Esophagus (tissue), 2 donors: ENCODE data around the gene SPATS2L. TPM values are rescaled to one million over a fixed set of nuclear protein-coding genes. Genes with fewer than 3 reads are reported as not detected.

Experiments used
- H3K27ac ChIP-seq, 2 donors: one replicate each; pipeline ENCODE4 v1.5.1; 2013; ENCODE audit warnings: low read depth in 2 of 2, mild to moderate bottlenecking in 2 of 2, inconsistent platforms in 1 of 2, low read length in 1 of 2, moderate library complexity in 1 of 2
- H3K27me3 ChIP-seq, 2 donors: one replicate each; pipeline ENCODE4 v1.6.1; 2013; ENCODE audit warnings: low read length in 2 of 2, control low read depth in 1 of 2, mild to moderate bottlenecking in 1 of 2; ENCODE audit not compliant: insufficient read depth in 2 of 2, control insufficient read depth in 1 of 2
- H3K36me3 ChIP-seq, 2 donors: one replicate each; pipeline ENCODE4 v1.6.1; 2013; ENCODE audit warnings: low read length in 1 of 2; ENCODE audit not compliant: control insufficient read depth in 2 of 2, insufficient read depth in 2 of 2
- H3K4me1 ChIP-seq, 2 donors: one replicate each; pipeline ENCODE4 v1.6.1; 2013; ENCODE audit warnings: low read length in 1 of 2; ENCODE audit not compliant: control insufficient read depth in 2 of 2, insufficient read depth in 2 of 2
- H3K4me3 ChIP-seq, 2 donors: one replicate each; pipeline ENCODE4 v1.5.1; 2013; ENCODE audit warnings: low read length in 2 of 2, mild to moderate bottlenecking in 2 of 2, low read depth in 1 of 2, moderate library complexity in 1 of 2
- H3K9me3 ChIP-seq, 2 donors: one replicate each; pipeline ENCODE4 v1.6.1; 2013; ENCODE audit warnings: mild to moderate bottlenecking in 2 of 2, low read depth in 1 of 2, low read length in 1 of 2, moderate library complexity in 1 of 2; ENCODE audit not compliant: control insufficient read depth in 2 of 2, insufficient read depth in 1 of 2
- WGBS, 2 donors: extraction: QIAGEN DNeasy Blood & Tissue Kit; methylation state at CpG; one replicate each; pipeline ENCODE4 v1.1.7; 2013; 5-methylcytosine and 5-hydroxymethylcytosine counted together
- polyA plus RNA-seq, 2 donors: library from polyadenylated mRNA; stranded (reverse); fragments of 200-250 nt; gene quantifications; one replicate each; pipeline ENCODE4 v1.2.3, GENCODE V29; 2013
- donor health status: healthy with polysubstance abuse.
- donor health status: Bipolar disorder and iron deficiency.

The SPATS2L gene
- polyA plus RNA-seq, 2 donors: 41.2 to 47.5 TPM

GRCh38 chr2:200353120-200353519 lies 46.6 kb downstream of the SPATS2L start:
- Histone ChIP-seq H3K4me3 (no peak overlapping the region), H3K9me3 (no peaks in the 10 kb centered on the region), H3K27ac (no peak overlapping the region), H3K27me3 (no peaks in the 10 kb centered on the region), H3K4me1 (peaks cover 0 to 5% of the 10 kb centered on the region in 2 donors), H3K36me3 (no peaks in the 10 kb centered on the region)
- 68 to 79% methylated on average over 3 of the region's 3 CpGs for WGBS, 2 donors

- 73 to 81% methylated on average over 2 of the region's 2 CpGs for WGBS, 2 donors
- H3K4me1 ChIP-seq: peaks cover 0 to 5% of the 10 kb centered on the region in 2 donors
- no peak overlapping the region for H3K4me3 ChIP-seq
- H3K9me3 ChIP-seq: no peaks in the 10 kb centered on the region
- H3K36me3 ChIP-seq: no peaks in the 10 kb centered on the region
- H3K27me3 ChIP-seq: no peaks in the 10 kb centered on the region
- no peak overlapping the region for H3K27ac ChIP-seq
Measured at GRCh38 chr2:200353874-200354273, 47.4 kb downstream of the SPATS2L start.

- Histone ChIP-seq H3K4me3 (no peak overlapping the region), H3K4me1 (peaks cover 0 to 5% of the 10 kb centered on the region in 2 donors), H3K36me3 (no peaks in the 10 kb centered on the region), H3K9me3 (no peaks in the 10 kb centered on the region), H3K27me3 (no peaks in the 10 kb centered on the region), H3K27ac (peak overlapping the region in 1 of 2 donors; percentile 71)
- 62 to 63% methylated on average over 11 of the region's 11 CpGs for WGBS, 2 donors
Measured at GRCh38 chr2:200354833-200355751, 48.6 kb downstream of the SPATS2L start.

- no peaks in the 10 kb centered on the region for H3K36me3 ChIP-seq
- no peak overlapping the region for H3K27ac ChIP-seq
- H3K27me3 ChIP-seq: no peaks in the 10 kb centered on the region
- no peaks in the 10 kb centered on the region for H3K9me3 ChIP-seq
- H3K4me3 ChIP-seq: no peak overlapping the region
- peaks cover 0 to 5% of the 10 kb centered on the region in 2 donors for H3K4me1 ChIP-seq
- 58 to 62% methylated on average over 1 of the region's 1 CpG for WGBS, 2 donors
Measured at GRCh38 chr2:200356321-200356720, 49.8 kb downstream of the SPATS2L start.

DNA sequence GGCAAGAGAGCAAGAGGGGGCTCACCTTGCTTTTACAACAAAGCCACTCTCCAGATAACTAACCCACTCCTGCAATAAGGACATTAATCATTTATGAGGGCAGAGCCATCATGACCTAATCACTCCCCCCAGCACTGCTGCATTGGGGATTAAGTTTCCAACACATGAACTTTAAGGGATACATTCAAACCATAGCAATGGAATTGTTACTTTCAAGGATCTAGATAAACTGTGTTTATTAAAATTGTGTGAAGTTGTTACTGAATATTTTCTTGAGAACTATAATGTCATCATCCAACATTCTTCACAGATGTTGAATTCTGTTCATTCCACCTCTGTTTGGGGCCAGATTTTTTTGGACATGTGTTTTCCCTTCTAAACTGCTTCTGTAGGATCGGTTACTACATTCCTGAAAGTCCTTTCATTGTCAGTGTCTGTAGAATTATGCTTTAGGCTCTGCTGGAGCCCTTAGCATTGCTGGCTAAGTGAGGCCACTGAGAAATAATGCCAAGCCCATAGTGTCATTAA lies 50.4 kb downstream of the SPATS2L start:
- no peaks in the 10 kb centered on the region for H3K9me3 ChIP-seq
- peak overlapping the region; percentile 22 to 67 for H3K27ac ChIP-seq
- WGBS, 2 donors: 36 to 60% methylated on average over 1 of the region's 1 CpG
- H3K27me3 ChIP-seq: no peaks in the 10 kb centered on the region
- no peaks in the 10 kb centered on the region for H3K36me3 ChIP-seq
- H3K4me3 ChIP-seq: no peak overlapping the region
- peaks cover 0 to 5% of the 10 kb centered on the region in 2 donors for H3K4me1 ChIP-seq

DNA sequence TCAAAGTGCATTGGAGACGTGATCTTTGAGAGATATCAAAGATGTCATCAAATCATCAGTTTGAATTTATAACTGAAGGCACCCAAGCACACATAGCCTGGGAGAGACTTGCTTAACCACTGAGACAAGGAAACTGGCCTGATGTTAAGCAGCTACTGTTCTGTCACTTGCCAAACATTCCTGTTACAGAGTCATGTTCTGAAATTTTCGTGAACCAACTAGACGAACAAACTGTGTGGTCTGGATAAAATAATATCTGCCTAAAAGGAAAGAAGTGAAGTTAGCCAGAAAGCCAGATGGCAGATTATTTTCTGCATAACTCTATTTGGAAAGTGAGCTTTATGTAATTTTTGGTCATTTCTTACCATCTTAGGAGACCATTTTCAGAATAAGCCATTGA lies 51.4 kb downstream of the SPATS2L start:
- 57 to 65% methylated on average over 3 of the region's 3 CpGs for WGBS, 2 donors
- no peaks in the 10 kb centered on the region for H3K27me3 ChIP-seq

GRCh38 chr2:200359552-200359951 lies 53.1 kb downstream of the SPATS2L start:
- H3K9me3 ChIP-seq: no peaks in the 10 kb centered on the region
- H3K4me1 ChIP-seq: peaks cover 0 to 2% of the 10 kb centered on the region in 2 donors
- H3K27ac ChIP-seq: no peak overlapping the region
- WGBS, 2 donors: 93% methylated on average over 2 of the region's 2 CpGs
- H3K4me3 ChIP-seq: no peak overlapping the region
- no peaks in the 10 kb centered on the region for H3K36me3 ChIP-seq
- no peaks in the 10 kb centered on the region for H3K27me3 ChIP-seq

More for the DNA sequence above, 51.4 kb downstream of the SPATS2L start:
- no peaks in the 10 kb centered on the region for H3K9me3 ChIP-seq
- no peak overlapping the region for H3K4me3 ChIP-seq
- H3K27ac ChIP-seq: no peak overlapping the region
- H3K36me3 ChIP-seq: no peaks in the 10 kb centered on the region
- H3K4me1 ChIP-seq: peaks cover 0 to 5% of the 10 kb centered on the region in 2 donors

DNA sequence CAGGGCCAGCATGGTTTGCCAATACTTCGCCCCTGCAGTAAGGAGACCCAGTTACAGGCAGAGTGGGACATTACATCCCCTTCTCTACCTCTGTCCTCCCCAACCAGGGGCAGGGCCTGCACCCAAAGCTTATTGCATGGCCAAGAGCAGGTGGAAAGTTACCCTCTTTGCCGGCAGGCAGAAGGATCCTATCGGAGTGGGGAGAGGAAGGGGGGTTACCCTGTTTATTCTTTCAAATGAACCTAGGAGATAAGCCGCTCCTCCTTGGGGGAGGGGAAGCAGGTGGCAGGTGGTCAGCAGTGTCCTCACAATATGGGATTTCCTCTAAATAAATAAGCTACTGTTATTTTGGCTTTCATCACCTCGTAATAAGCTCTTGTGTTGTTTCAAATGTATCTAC lies 53.9 kb downstream of the SPATS2L start:
- peaks cover 0 to 2% of the 10 kb centered on the region in 2 donors for H3K4me1 ChIP-seq
- WGBS, 2 donors: 83 to 93% methylated on average over 5 of the region's 5 CpGs
- H3K27ac ChIP-seq: no peak overlapping the region
- no peak overlapping the region for H3K4me3 ChIP-seq
- no peaks in the 10 kb centered on the region for H3K36me3 ChIP-seq
- no peaks in the 10 kb centered on the region for H3K27me3 ChIP-seq
- H3K9me3 ChIP-seq: no peaks in the 10 kb centered on the region

- Histone ChIP-seq H3K4me1 (no peaks in the 10 kb centered on the region), H3K27me3 (no peaks in the 10 kb centered on the region), H3K36me3 (no peaks in the 10 kb centered on the region), H3K4me3 (no peak overlapping the region), H3K9me3 (no peaks in the 10 kb centered on the region), H3K27ac (no peak overlapping the region)
- 92 to 97% methylated on average over 4 of the region's 4 CpGs for WGBS, 2 donors
Measured at GRCh38 chr2:200362202-200362917, 55.9 kb downstream of the SPATS2L start.
